HG02840 (cell line): Measurements from ENCODE around the gene APOD.
"Not testable (repeated sequence)": the region's sequence is repeated elsewhere in the genome, so short reads cannot be mapped to it uniquely, and the experiment has no call there.

Experiments used
- ATAC-seq: cut with Tn5 transposase; IDR thresholded peaks from one replicate; pipeline ENCODE4 v1.9.1; 2021; ENCODE audit warnings: mild to moderate bottlenecking, moderate library complexity, moderate number of reproducible peaks; ENCODE audit not compliant: unreplicated experiment, low FRiP score

APOD gene

GRCh38 chr3:195583831-195584542, at the start of gene APOD:
APOD (minus strand) TSS chr3:195583940; CDS start chr3:195579461, 4,479 bp downstream.
- ATAC-seq = no peak

DNA sequence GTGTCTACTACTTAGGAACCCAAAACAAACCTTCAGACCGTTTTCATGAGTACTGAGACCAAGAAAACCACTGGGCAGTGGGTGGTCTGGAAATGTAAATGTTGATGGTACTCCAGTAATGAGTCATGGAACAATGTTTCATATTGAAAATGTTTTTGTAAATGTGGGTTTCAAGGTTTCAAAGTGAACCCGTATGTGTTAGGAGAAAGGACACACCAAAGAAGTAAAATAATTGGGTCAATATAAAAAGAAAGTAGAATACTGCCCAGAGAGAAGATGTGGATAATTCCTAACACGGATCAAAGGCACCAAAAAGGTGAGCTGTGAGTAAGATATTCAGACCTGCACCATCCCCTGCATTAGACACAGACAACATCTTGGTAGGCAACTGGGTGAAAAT, 49.6 kb upstream of the APOD start:
- ATAC-seq = not testable (repeated sequence)

GRCh38 chr3:195632501-195633185, 48.9 kb upstream of the APOD start:
- ATAC-seq = not testable (repeated sequence)

- ATAC-seq = not testable (repeated sequence)
These were observed 48.3 kb upstream of the APOD start for GRCh38 chr3:195632046-195632445.

DNA sequence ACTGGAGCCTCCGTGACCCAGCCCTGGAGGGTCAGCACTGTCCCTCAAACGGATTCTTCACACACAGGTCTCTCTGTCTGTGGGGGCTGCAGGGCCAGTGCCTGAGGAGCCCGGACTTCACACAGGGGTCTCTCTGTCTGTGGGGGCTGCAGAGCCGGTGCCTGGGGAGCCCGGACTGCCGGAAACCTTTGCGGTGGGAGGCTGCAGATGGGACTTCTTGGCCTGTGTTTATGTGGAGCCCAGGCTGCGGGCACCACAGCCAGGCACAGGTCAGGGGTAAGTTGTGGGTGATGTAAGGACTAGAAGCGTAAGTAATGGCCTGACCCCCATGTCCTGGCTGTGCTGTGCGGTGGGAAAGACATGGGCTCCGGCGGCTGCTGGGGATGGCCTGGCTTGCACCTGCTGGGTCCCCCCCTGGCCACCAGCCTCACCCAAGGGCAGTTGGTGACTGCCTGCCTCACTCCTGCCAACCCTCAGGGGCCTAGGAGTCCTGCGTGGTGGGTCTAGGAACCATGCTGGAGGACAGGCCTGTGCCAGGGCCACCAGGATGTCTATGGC, 47.3 kb upstream of the APOD start:
- ATAC-seq = not testable (repeated sequence)

GRCh38 chr3:195630086-195630917, 46.6 kb upstream of the APOD start:
- peak; percentile 38 for ATAC-seq

DNA sequence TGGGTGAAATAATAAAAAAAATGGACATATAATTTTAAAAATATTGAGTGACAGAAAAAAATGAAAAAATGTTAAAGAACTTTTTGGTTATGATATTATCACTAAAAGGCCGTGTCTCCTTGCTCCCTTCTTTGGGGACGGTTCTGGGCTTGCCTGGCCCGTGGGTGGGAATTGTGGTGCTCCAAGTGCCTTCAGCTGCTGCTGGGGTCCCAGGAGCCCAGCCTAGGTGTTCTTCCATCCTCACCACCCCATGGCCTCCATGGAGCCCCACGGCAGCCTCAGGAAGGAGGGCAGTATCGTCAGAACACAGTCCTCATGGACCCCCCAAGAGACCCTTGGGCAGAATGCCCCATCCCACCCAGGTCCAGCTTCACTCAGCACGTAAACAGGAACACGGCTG, 45.9 kb upstream of the APOD start:
- ATAC-seq = not testable (repeated sequence)

GRCh38 chr3:195628386-195628920, 44.7 kb upstream of the APOD start:
- ATAC-seq = not testable (repeated sequence)

GRCh38 chr3:195627515-195628385, 44.0 kb upstream of the APOD start:
- ATAC-seq = not testable (repeated sequence)

DNA sequence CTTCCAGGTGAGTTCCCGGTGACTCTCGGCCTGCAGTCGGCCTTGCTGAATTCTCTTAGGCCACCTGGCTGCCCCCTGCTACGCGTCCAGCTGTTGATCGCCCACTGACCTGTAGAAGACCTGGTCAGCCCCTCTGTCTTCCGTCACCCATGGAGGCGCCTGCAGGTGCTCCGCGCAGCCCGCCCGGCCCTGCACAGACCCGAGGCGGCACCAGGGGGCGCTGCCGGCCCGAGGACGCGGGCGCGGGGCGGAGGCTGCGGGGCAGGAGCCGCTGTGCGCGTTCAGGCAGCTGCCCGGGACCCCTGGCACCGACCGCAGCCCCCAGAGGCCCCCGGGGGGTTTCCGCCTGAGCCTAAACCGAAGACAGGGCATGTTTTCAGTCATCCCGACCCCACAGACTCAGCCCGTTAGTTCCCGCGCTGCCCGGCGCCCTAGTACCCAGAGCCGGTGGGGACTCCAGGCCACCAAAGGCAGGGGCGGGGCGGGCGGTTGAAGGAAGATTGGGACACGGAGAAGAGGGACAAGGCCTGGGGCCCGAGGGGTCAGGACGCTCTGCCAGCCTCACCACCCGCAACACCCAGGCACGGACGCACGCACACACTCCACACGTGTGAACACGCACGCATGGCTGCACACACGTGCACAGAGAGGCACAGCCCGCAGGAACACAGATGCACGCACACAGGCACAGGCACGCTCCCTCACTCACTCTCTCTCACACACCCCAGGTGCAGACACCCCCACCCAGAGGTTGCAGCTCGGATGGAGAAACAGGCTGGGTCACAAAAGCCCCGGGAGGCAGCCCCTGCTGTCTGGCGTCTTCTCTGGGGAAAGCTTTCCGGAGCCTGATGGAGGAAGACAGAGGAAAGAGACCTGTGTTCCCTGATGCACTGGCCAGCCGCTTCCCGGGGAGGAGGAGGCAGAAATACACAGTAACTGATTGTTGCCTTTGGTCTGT, 41.1 kb upstream of the APOD start:
- ATAC-seq = peak; percentile 62

DNA sequence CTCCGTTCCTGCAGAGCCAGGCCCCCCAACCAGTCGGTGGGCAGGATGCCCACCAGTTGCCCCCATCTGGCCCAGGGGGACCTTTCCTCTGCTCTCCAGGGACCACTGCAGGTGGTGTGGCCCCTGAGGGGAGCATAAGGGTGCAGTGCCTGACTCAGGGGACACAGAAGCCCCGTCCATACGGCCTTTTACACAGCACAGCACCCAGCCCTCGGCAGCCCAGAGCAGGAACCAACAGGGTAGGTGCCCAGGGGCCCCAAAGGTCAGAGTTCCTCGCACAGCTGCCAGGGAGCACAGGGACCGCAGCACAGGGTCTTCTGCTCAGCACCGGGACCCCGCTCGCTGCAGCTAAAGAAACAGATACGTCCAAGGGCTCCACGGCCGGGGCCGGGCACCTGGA, 40.4 kb upstream of the APOD start:
- ATAC-seq = peak; percentile 5

GRCh38 chr3:195623217-195623965, 39.7 kb upstream of the APOD start:
- ATAC-seq = not testable (repeated sequence)

GRCh38 chr3:195622523-195623170, 38.9 kb upstream of the APOD start:
- not testable (repeated sequence) for ATAC-seq

DNA sequence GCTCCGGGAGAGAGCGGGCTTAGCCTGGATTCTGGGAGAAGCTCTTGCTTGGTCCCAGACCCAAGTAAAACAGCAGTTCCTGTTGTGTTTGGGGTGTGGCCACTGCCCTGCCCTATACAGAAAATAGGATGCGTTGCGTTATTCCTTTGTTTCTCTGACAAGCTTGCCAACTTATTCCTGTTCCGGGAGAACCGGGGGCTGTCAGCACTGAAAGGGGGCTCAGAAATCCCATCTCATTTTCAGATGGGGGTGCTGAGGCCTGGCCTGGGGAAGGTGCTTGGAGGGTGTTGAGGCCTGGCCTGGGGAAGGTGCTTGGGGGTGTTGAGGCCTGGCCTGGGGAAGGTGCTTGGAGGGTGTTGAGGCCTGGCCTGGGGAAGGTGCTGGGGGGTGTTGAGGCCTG, 38.3 kb upstream of the APOD start:
- not testable (repeated sequence) for ATAC-seq

GRCh38 chr3:195621095-195621494, 37.4 kb upstream of the APOD start:
- not testable (repeated sequence) for ATAC-seq

DNA sequence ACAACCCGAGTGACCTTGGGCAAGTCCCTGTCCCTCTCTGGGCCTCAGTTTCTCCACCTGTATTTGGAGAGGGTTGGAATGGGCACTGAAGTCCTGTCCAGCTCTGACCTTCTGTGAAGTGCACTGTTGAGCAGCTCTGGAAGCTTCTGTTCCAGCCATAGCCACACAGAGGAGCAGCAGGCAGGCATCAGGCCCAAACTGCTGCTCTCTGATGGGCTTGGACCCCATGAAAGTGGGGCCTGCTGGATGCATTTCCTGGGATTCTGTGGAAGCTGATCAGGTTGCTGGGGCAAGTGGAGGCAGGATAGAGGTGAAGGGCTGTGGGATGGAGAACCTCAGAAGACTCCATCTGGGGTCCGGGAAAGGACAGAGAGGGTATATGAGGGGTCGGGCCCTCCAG, 36.7 kb upstream of the APOD start:
- ATAC-seq = not testable (repeated sequence)
